GM21515 (cell line): ENCODE results near the gene HSP90B1.

Experiments used
- ATAC-seq: cut with Tn5 transposase; IDR thresholded peaks from one replicate; pipeline ENCODE4 v1.9.1; 2021; ENCODE audit not compliant: unreplicated experiment

The HSP90B1 gene

DNA sequence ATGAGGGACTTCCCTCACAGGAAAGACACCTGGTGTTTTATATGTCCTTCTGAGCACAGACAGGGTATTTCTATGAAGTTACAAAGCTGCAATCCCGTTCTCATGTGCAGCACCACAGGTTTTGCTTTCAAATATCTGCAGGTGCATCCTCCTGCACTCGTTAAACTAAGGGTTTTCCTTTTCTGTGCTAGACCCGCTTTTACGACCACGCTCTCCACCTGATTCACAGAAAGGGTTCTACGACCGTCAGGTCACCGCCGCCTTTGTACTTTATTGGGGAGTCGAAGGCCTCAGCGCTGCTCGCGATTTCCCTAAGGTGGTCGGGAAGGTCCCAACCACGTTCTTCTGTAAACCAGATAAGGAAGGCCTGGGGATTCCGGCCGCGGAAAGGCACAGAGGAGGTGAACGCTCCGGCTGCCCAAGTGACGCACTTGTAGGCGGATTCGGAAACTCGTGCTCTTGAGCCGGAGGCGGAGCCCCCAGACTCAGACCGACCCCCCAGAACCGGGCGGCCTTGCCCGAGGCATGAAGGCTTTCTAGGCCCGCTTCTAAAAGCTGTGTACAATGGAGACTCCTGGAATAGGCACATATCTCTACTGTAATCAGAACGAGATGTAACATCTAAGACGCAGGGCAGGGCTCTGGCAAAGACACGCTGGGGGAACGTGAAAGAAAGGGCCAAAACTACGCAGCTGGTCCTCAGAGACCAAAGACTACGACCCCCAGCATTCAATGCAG lies 995 bp upstream of the HSP90B1 start:
- ATAC-seq: peak; percentile 30

DNA sequence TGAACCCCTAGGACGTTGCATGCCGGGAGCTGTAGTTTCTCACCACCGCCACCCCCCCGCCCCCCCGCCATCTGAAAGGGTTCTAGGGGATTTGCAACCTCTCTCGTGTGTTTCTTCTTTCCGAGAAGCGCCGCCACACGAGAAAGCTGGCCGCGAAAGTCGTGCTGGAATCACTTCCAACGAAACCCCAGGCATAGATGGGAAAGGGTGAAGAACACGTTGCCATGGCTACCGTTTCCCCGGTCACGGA lies 501 bp upstream of the HSP90B1 start:
- ATAC-seq: no peak

DNA sequence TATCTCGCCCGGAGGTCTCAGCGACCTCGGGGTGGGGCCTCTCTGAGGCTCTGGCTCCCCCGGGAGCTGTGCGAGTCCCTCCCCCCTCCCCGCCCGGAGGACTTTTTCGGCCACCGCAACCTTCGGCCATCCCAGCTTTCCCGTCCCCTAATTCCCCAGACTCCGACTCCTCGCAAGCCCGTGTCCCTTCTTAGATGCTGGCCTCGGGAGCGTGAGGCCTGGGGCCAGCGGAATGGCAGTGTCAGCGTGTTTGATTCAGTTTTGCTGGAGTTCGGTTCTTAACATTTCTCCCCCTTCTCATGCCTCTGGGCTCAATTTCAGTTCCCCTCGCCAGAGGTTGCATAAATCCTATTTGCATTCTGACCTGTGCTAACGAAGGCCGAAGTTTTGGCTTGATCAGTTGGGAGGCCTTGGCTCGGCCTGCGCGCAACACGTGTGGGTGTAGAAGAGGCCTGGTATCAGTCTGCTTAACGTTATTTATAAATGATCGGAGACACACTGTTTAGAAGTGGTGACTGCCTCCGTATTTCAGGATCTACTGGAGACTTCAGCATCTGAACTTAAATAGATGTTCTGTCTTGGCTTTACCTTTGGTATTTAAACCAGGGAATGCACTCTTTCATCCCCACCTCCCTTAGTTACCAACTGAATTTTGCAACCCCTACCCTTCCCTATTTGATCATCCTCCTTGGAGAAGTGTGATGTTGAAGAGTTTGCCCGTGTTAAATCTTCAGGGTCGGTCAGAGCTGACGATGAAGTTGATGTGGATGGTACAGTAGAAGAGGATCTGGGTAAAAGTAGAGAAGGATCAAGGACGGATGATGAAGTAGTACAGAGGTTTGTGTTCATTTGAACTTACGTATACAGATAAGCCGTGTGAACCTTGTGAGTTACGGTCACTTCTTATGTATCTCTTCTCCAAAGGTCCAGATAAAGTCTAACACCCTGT lies 851 bp downstream of the HSP90B1 start:
- no peak for ATAC-seq

DNA sequence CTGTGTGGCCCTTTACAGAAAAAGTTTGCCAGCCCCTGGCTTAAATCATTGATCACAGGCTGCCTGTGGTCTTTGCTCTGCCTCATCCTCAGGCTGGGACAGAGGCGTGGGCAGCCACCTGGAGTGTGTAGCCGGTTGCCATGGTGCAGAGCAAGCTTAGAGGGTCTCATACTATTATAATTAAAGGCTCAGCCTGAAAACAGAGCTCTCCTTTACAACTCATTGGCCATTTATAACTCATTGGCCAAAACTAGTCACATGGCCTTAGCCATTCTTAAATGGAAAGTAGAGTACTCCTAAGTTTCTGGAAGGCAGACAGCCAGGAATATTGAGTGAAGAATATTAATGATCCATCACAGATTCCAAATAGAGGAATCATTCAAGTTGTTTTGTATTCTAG lies 3.0 kb downstream of the HSP90B1 start:
- no peak for ATAC-seq

DNA sequence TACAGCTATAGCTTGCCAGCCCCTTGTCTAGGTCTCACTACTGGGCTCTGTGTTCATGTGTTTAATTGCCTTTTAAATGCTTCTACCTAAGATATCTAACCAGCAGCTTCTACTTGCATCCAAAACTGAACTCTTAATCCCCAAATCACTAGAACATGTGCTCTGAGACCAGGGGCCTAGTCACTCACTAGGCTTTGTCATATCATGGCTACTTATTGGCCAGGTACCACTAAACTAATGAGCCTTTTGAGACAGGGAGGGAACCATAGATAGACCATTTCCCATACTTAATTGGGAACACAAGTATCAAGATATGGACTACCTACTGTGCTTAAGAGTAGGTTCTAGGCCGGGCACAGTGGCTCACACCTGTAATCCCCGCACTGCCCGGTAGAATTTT lies 6.5 kb downstream of the HSP90B1 start:
- ATAC-seq: no peak

DNA sequence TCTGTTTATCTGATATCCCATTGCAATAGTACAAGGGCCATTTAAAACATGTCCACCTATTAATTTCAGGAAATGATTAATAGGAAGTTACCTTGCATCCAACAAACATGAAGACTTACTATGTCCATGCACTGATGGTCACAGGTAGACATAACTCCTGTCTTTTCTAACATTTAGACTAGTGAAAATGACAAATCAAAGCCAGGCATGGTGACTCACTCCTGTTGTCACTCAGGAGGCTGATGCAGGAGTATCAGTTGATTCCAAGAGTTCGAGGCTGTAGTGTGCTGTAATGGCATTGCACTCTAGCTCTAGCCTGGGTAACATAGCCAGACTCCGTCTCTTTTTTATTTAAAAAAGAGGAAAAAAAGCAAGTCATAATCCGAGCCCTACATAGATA lies 14.8 kb downstream of the HSP90B1 start:
- no peak for ATAC-seq

DNA sequence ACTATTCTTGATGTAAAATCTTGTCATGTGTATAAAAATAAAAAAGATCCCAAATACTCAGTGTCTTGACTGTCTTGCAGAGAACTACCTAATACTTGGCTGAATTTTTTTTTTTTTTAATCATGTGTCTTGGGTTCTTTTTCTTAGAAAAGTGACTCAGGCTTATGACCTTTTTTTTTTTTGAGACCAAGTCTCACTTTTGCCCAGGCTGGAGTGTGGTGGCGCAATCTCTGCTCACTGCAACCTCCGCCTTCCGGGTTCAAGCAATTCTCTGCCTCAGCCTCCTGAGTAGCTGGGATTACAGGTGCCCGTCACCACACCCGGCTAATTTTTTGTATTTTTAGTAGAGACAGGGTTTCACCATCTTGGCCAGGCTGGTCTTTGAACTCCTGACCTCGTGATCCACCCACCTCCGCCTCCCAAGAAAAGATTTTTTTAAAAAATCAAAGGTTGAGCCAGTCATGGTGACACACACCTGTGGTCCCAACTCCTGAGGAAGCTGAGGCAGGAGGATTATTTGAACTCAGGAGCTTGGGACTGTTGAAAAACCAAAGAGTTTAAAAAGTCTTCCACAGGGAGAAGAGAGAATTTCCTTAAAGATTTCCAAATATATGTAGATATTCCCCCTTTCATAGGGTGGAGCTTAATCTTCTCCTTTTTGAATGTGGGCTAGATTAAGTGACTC lies 17.8 kb downstream of the HSP90B1 start:
- ATAC-seq: no peak

DNA sequence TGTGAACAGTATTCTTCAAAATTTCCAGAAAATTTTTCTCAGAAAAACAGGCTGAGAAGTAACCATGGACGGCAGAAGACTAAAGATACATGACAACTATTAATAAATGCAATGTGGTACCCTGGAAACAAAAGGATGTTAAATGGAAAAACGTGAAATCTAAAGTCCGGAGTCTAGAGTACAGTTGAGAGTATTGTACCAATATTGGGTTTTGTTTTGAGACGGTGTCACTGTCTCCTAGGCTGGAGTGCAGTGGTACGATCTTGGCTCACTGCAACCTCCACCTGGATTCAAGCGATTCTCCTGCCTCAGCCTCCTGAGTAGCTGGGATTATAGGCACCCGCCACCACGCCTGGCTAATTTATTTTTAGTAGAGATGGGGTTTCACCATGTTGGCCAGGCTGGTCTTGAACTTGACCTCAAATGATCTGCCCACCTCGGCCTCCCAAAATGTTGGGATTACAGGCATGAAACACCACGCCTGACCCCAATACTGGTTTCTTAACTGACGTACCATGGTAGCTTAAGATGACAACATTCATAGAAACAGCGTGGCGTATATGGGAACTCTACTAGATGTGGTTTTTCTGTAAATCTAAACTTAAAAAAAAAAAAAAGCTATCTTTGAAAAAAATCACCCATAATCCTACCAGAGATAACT lies 18.7 kb downstream of the HSP90B1 start:
- no peak for ATAC-seq

DNA sequence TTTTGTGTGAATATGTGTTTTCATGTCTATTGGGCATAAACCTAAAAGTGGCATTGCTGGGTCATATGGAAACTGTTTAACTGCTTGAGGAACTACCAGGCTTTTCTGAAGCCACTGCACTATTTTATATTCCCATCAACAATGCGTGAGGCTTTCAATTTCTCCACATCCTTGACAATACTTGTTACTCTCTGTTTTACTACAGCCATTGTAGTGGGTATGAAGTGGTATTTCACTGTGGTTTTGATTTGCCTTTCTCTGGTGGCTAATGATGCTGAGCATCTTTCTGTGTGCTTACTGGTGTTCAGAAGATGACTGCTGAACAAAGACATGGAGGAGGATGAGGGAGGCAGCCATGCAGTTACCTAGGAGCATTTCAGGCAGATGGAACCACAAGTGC lies 22.3 kb downstream of the HSP90B1 start:
- no peak for ATAC-seq

DNA sequence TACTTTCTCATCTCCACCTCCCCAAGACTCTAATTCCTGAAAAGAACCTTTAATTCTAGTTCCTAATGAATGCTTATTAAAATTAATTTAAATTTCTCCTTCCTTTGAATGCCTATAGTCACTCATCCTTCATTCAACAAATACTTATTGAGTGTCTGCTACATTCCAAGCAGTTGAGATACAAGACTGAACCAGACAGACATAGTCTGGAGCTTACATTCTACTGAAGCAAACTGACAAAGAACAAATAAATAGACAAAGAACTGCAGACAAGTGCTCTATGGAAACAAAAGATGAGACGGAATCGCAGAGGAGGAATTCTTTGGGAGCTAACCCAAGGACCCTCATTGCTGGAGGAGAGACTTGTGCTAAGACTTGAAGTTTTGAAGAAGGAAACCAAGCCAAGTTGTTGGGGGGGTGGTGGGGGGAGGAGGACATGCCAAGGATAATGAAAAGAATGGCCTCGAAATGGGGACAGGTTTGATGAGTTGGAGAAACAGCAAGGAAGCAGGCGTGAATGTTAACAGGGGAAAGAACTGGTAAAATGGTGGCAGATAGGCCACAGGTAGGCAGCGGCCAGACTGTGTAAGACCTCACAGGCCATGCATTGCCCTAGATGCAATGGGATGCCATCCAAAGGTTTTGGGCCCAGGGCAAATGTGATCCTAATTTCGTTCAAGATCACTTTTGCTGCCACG lies 25.8 kb downstream of the HSP90B1 start:
- ATAC-seq: no peak

DNA sequence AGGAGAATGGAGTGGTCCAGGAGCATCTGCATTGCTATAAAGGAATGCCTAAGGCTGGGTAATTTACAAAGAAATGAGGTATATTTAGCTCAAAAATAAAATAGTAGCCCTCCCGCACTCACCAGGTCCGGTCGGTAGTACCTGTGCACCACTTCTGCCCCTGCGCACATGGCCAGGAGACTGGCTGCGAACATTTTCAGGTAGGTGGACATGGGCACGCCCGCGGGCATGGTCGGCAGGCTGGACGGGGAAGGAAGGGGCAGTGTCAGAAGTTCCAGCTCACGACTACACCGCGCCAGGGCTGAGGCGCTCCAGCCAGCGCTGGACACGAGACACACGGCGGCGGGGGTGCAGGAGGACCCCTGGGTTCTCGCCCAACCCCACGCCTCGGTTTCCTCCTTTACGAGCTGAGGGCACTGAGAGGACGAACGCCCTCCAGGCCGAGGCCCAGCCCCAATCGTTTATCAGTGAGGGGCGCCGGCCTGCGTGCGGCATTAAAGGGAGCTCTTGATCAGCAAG lies 26.4 kb downstream of the HSP90B1 start:
- ATAC-seq: peak; percentile 27

DNA sequence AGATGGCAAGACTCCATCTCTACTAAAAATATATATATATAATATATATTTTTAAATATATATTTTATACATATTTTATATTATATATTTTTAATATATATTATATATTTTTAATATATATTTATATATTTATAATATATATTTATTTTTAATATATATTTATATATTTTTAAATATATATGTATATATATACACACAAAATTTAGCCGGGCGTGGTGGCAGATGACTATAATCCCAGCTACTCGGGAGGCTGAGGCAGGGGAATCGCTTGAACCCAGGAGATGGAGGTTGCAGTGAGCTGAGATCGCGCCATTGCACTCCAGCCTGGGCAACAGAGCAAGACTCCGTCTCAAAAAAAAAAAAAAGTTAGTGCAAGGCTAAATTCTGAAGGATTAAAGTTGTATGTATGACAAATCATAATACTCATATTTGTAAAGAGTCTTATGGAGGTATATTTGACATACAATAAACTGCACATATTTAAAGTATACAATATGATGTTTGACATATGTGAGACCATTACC lies 27.7 kb downstream of the HSP90B1 start:
- ATAC-seq: no peak

DNA sequence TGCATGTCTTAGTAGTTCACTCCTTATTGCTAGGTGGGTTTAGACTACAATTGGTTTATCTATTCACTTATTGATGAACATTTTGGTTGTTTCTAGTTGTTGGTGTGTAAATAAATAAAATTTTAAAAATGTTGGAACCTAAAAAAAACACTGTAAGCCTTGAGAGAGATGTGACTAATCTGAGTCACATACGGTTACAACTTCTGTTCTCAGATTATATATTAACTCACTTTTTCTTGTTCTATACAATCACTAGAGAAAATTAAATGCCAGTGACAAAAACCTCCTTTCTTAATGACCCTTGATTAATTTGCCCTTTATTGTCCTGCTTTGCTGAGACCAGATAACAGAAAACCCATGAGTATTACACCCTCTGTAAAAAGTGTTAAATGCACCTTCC lies 28.4 kb downstream of the HSP90B1 start:
- ATAC-seq: no peak

DNA sequence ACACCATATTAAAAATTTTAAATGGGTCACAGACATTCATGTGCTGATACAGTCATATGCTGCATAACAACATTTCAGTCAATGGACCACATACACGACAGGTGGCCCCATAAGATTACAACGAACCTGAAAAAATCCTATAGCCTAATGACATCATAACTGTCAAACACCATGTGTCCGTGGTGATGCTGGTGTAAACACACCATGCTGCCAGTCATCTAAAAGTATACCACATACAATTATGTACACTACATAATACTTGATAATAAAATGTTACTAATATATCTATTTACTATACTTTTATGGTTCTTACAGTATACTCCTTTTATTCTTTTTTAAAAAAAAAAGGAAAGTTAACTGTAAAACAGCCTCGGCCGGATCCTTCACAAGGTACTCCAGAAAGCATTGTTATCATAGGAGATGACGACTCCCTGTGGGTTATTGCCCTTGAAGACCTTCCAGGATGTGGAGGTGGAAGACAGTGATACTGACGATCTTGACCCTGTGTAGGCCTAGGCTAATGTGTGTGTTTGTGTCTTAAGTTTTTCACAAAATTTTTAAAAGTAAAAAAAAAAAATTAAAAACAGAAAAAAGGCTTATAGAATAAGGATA lies 30.5 kb downstream of the HSP90B1 start:
- ATAC-seq: no peak

DNA sequence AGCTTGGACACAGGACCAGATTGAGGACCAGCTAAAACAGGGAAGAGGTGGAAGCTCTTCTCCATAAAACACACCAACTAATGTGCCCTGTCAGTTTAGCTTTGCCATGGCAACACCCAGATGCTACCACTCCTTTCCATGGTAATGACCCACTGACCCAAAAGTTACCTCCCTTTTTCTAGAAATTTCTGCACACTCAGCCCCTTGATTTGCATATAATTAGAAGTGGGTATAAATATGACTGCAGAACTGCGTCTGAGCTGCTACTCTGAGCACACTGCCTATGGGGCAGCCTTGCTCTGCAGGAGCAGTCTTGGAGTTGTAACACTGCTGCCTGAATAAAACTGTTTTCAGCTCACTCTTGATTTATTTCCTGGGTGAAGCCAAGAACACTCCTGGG lies 32.3 kb downstream of the HSP90B1 start:
- ATAC-seq: no peak

DNA sequence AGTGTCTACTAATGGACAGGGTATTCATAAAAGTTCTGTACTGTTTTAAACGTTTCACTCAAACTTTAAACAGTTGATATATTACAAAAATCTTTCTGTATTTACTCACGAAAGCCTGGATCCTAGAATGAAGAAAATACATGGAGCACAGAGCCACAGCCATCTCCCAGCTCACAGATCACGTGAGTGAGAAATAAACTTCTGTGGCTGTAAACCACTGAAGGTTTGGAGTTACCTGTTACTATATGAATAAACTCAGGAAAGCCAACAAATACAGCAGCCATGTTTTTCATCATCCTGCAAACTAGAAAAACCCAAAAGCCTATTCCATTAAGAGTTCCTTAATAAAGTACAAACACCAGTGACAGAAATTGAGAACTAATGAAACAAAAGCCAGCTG lies 34.6 kb downstream of the HSP90B1 start:
- ATAC-seq: no peak

DNA sequence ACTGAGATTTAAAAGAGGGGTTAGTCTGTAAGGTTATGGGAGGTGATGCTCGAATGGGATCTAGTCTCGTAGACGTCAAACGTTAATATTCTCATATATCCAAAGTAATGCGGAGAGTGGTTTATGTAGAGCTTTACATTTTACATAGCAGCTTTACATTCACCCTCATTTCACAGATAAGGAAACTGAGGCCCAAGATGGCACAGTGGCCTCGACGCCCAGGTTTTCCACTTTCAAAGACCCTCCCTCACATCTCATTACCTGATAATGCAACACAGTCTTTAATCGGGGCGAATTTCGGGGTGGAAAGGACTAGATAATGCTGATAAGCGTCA lies 35.0 kb downstream of the HSP90B1 start:
- no peak for ATAC-seq

DNA sequence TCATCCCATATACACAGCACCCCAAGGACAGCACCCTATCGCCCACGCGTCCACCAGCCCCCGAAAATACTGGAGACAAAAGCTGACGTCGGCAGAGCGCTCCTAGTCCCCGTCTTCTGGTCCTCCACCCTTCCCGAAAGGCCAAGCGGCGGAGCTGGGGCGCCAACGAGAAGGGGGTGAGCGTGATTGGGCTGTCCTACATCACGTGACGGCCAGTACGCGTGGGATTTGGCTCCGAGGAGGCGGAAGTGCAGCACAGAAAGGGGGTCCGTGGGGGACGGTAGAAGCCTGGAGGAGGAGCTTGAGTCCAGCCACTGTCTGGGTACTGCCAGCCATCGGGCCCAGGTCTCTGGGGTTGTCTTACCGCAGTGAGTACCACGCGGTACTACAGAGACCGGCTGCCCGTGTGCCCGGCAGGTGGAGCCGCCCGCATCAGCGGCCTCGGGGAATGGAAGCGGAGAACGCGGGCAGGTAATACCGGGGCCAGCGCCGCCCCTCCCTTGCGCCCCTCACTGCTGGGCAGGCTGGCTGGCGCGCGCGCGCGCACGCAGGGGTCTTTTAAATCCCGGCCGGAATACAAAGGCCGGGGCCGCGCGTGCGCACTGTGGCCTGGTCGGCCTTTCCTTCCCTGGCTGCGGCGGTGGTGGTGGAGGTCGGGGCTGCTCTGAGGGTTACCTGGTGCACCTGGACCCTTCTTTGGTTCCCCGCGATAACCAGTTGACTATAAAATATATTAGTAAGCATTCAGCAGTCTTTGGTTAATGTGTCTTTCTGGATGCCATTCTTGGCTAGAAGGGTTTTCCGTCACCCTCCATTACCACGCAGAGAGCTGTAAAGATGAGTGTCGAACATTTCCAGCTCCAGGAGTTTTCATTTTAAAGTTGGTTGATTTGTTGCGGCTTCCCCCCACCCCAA lies 35.6 kb downstream of the HSP90B1 start, which contains the start of gene TDG:
TDG (plus strand) TSS at position 283 of the 915 bp plus-strand sequence; CDS start at position 449, 166 bp downstream.
- ATAC-seq: peak; percentile 93

DNA sequence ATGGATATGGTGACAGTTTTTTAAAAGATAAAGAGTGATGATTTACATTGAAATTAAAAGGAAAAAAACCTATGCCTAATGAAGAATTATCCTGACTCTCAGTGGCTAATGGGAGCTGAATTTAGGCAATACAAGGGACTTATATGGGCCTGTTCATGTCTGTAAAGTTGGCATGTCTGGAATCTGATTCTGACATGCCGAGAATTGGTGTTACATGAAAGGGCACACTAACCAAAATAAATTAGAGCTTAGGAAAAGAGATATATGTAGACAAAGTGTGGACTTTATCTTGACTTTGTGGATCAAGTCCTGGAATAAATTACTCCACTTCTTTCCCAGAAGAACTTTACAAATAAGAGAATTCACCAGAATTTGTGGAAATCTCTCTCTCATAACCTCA lies 36.5 kb downstream of the HSP90B1 start:
- ATAC-seq: no peak
